Thyroid gland (tissue), 4 donors: Measurements from ENCODE around the gene GALM.

Experiments
- POLR2A ChIP-seq, 2 donors: fragments of 450-650 bp; IDR thresholded peaks; one replicate each; pipeline ENCODE4 v1.6.1; 2017; ENCODE audit warnings: antibody characterized with exemption in 2 of 2, mild to moderate bottlenecking in 2 of 2, moderate library complexity in 1 of 2
- TF ChIP-seq, protein P1 (sequence below), 6 experiments: fragments of 200-600 bp in 3 of 6; fragments of 450-650 bp in 3 of 6; sonication (generic) in 3 of 6; IDR thresholded peaks; one replicate each; pipeline ENCODE4 v1.5.1; 2016 to 2019; ENCODE audit warnings: antibody characterized with exemption in 6 of 6, mild to moderate bottlenecking in 2 of 6, inconsistent platforms in 1 of 6, moderate library complexity in 1 of 6

DNA sequence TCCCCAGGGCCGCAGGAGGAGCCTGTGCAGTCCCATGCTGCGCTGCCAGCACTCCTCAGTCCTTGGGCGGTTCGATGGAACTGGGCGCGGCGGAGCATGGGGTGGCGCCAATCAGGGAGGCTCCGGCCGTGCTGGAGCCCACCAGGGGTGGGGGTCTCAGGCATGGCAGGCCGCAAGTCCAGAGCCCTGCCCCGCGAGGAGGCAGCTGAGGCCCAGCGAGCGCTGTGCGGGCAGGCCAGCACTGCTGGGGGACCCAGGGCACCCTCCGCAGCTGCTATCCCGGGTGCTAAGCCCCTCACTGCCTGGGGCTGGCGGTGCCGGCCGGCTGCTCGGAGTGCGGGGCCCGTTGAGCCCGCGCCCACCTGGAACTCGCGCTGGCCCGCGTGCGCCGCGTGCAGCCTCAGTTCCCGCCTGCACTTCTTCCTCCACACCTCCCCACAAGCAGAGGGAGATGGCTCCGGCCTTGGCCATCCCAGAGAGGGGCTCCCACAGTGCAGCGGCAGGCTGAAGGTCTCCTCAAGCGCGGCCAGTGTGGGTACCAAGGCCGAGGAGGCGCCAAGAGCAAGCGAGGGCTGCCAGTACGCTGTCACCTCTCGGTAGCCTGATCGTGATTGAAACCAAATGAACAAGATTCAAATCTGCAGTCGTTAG, 22.8 kb upstream of the GALM start:
- TF ChIP-seq, protein P1, sequence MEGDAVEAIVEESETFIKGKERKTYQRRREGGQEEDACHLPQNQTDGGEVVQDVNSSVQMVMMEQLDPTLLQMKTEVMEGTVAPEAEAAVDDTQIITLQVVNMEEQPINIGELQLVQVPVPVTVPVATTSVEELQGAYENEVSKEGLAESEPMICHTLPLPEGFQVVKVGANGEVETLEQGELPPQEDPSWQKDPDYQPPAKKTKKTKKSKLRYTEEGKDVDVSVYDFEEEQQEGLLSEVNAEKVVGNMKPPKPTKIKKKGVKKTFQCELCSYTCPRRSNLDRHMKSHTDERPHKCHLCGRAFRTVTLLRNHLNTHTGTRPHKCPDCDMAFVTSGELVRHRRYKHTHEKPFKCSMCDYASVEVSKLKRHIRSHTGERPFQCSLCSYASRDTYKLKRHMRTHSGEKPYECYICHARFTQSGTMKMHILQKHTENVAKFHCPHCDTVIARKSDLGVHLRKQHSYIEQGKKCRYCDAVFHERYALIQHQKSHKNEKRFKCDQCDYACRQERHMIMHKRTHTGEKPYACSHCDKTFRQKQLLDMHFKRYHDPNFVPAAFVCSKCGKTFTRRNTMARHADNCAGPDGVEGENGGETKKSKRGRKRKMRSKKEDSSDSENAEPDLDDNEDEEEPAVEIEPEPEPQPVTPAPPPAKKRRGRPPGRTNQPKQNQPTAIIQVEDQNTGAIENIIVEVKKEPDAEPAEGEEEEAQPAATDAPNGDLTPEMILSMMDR (IDR thresholded peaks at IDR 0.05) = no peak
- no peak for TF ChIP-seq POLR2A (IDR thresholded peaks at IDR 0.05)
